ENCODE results near the gene ZSWIM5.

DNA sequence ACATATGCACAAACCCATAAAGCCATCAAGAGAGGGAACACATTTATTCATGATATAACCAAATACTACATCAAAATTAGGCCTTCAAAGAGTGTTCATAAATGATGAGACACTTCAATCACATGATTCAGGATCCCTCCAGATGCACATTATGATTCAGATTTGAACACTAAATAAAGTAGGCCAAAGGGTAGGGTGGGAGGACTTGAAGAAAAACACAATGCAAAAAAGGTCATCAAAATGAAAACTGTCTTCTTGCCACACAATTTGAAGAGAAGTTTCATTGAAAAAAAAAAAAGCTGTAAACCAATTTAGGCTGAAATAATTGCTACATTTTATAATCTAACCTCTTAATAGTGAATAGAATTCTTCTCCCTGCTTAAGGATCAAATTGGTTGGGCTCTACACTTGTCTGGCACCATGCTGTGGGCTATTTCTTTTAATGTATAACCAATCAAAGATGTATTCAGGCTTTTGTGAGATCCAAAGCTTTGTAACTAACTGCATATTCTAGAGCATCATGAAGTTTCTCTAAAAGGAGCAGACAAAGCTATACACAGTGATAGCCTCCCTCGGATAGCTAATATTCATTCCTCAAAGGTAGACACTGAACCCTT is 58.1 kb downstream of the ZSWIM5 start:
- TF ChIP-seq CTCF (IDR thresholded peaks at IDR 0.05; ENCODE audit: poor library complexity), result no peak
- no peak for TF ChIP-seq EZH2phosphoT487 (IDR thresholded peaks at IDR 0.05; ENCODE audit: low read depth, severe bottlenecking, unreplicated experiment)

Measured in hepatocyte (in vitro differentiated cells).